GM21515 (cell line): Measurements from ENCODE around the gene TAB2.
"Not testable (repeated sequence)": the region's sequence is repeated elsewhere in the genome, so short reads cannot be mapped to it uniquely, and the experiment has no call there.

ENCODE experiments used
- ATAC-seq: cut with Tn5 transposase; IDR thresholded peaks from one replicate; pipeline ENCODE4 v1.9.1; 2021; ENCODE audit not compliant: unreplicated experiment

Gene TAB2

DNA sequence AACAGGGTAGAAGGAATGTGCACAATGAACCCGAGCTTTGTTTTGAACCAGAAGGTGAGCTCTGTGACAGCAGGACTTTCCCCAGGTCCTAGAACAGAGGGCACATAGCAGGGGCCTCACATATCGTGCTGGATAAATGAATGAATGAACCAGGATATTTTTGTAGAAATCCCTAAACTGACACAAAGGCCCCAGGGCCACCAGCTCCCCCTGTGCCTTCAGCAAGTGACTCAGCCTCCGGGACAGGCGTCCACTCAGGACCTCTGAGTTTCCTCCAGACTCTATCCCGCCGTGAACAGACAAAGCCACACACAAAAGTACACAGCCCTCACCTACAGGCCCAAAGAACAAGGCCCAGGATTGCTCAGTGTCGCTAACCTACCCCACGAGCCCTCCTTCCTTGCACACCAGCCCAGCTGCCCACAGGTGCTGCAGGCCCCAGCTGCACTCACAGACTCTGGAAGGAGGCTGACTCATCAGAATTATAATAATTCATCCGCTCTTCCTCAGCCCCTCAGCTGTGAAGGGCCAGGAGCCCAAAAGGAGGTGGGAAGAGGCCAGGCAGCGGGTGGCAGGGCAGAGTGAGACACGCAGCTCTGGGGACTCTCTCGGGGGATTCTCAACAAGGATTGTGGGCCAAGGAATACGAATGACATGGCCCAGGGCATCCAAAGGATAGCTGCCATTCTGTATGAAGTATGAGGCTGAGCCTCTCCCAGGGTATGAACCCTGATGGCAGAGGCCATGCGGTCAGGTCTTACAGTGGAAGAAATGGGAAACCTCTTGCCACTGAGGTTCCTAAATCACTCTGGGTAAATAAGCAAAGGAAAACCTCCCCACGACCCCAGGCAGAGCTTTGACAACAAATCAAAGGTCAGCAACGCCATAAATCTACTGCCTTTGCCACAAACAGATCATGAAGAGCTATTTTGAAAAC, 123.5 kb downstream of the TAB2 start:
- no peak for ATAC-seq

- ATAC-seq: no peak
Observed at GRCh38 chr6:149441740-149442139, 124.2 kb downstream of the TAB2 start.

DNA sequence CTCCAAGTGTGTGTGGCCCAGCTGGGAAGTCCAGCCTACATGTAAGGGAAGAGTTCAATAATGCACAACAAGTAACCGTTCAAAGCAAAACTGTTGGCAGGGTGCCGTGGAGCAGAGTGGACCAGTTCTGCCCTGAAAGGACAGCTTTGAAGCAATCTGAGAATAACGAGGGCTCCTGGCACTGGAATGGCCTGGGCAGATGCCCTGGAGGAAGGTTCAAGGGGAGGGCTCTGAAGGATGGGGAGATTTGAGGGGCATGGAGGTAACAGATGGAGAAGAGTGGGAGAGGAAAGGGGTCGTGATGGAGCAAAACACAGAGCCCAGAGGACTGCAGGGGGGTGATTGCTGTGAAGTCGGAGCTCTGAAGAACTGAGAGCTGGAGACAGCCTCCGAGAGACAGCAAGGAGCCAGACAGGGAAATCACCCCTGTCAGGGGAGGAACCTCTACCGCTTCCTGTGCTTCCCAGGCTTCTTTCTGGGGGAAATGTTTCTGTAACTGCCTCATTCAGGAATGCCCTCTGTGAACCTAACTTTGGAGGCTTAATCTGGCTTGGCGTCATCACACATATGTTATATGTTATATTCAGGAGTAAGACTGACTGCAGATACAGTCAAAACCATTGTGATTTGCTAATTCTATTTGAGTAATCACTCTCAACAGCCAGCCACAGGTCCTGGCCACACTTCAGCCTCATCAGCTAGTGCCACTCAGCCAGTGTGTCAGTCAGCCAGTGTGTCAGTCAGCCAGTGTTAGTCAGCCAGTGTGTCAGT, 126.1 kb downstream of the TAB2 start:
- ATAC-seq: no peak

GRCh38 chr6:149444360-149445094, 127.0 kb downstream of the TAB2 start:
- not testable (repeated sequence) for ATAC-seq

DNA sequence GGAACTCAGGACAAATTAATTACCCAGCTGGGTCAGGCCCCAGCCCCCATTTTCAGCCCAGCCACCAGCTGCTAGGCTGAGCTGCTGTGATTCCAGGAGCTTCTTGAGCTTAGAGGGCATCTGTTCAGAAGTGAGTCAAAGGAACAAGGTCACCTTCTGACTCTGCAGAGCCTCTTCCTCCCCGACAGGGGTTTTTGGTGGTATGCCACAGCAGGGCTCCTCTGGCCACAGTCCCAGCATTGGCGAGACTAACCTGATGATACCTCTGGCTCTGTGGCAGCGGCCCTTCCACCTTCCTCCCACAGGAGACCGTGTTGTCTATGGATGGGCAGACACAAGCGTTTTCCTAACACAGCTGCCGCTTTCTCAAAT, 127.6 kb downstream of the TAB2 start:
- no peak for ATAC-seq

GRCh38 chr6:149445573-149445972, 128.1 kb downstream of the TAB2 start:
- no peak for ATAC-seq

GRCh38 chr6:149446791-149447376, 129.4 kb downstream of the TAB2 start:
- ATAC-seq: no peak

- ATAC-seq: no peak
Observed at GRCh38 chr6:149448821-149449453, 131.4 kb downstream of the TAB2 start.

- ATAC-seq: no peak
Observed at GRCh38 chr6:149449831-149450678, 132.5 kb downstream of the TAB2 start.

GRCh38 chr6:149450679-149451375, 133.3 kb downstream of the TAB2 start:
- ATAC-seq: no peak

DNA sequence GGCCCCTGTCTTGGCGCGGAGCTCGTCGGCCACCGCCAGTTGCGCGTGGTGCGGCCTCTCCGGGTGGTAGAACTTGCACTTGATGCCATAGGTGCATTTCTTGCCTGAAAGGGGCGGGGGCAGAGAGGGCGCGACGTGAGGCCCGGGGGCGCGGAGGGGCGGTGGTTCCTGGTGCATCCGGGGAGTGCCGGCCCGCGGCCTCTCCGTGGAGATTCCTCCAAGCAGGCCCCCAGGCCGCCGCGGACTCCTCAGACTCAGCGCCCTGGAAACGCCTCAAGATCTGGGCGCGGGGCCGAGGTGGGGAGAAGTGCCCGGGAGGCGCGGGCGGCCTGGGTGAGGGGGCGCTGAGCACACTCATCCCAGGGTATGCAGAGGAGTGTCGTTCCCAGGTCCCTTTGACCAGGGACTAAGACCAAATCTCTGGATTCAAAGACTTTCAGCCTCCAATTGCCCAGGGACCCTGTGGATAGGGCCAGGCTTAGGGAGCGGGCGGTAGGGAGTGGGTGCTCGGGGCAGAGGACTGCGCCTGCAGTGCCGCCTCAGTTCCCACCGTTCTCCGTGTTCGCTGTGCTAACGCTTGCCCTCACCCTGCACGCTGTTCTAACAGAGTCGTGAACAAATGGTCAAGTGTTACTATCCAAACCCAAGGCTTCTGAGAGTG, 134.0 kb downstream of the TAB2 start:
- no peak for ATAC-seq

GRCh38 chr6:149452037-149452939, 134.8 kb downstream of the TAB2 start:
- ATAC-seq: no peak

DNA sequence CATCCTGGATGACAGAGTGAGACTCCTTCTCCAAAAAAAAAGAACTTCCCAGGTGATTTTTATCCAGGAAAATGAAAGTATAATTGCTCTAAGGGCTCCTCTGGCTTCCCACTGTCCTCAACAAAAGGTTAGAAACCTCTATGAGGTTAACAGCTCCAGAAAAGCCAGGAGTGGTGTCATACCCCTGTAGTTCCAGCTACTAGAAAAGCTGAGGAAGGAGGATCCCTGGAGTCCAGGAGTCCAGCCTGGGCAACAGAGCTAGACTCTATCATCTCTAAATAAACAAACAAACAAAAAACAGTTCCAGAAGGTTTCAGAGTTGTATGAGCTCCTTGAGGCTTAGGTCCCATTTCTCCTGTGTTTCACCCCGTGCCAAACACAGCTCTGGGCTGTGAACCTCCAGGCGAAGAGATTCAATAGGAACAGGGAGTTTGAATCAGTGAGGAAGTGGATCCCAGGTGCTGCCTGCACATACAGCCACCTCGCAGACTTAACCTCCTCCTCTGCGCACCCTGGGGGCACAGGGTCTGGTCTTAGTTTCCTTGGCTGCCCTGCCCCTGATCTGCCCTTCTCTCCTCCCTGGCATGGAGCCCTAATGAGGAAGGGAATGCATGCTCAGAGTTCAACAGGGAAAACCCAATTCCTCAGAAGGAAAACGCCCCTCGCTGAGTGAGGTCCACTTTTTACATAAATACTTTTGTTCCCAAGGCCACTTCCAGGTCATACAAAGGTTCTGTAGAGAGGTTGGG, 136.3 kb downstream of the TAB2 start:
- ATAC-seq: no peak

GRCh38 chr6:149454346-149454848, 136.9 kb downstream of the TAB2 start:
- ATAC-seq: no peak

DNA sequence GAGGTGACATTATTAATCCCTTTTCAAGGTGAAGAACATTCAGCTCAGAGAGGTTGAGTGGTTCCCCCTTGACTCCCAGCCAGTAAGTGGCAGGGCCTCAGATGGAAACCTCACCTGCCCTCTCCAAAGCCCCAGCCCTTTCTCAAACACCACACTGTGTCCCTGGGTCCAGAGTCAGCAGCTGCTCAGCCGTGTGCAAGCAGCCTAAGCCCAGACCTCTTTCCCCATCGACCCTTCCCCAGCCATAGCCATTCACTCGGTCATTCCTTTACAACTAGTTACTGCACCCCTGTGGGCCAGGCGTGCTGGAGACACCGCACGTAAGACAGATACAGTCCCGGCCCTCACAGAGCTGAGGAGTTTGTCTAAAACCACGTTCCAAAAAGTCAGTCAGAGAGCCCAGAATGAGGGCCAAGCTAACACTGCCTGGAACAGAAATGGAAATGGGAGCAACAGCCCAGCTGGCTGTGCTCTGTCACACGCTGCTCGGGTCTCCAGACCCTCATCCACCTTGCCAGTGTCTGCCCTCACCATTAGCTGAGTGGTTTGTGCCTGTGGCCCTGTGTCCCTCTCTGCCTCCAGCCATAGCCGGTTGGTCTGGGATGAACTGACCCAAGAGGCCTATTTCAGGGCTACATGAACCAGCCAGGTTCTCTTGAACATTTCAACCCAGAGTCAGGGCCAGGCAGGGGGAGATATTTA, 137.7 kb downstream of the TAB2 start:
- no peak for ATAC-seq
